SU-DHL-6 (cell line): ENCODE results near the gene MRGPRX3.

Experiments used
- EZH2phosphoT487 ChIP-seq: fragments of 200-600 bp; sonication (generic), shearing (Covaris generic); conservative IDR thresholded peaks from 2 replicates; pipeline ENCODE4 v1.6.1; 2018; ENCODE audit warnings: mild to moderate bottlenecking, antibody characterized with exemption, low read length, moderate library complexity, mixed read lengths
- TF ChIP-seq, protein P1 (sequence below): fragments of 200-600 bp; sonication (generic); IDR thresholded peaks from one replicate; pipeline ENCODE4 v1.5.1; 2017; ENCODE audit warnings: antibody characterized with exemption, mild to moderate bottlenecking, low read length, moderate library complexity; ENCODE audit not compliant: insufficient read depth, poor library complexity, severe bottlenecking

DNA sequence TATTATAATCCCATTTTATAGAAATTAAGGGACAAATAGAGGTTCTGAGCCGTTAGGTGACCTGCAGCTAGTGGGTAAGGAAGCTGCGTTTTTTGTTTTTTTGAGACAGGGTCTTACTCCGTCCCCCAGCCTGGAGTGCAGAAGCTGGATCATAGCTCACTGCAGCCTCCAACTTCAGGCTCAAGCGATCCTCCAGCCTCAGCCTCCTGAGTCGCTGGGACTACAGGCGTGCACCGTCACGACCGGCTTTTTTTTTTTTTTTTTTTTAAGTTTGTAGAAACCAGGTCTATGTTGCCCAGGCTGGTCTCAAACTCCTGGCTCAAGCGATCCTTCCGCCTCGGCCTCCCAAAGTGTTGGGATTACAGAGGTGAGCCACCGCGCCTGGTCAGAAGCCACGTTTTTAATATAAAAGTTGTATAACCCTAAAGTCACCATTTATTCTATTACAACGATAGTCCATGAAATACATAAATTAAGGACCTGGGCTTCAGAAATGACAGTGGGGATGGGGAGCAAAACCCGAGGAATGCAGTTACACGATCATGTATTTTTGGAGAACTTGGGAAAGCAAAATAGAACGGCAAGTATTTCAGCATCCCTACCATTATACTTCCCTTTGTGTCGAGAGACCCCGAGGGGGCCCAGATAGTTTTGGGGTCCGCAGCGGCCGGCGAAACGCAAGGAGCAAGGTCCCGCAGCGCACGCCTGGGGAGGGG lies 27.1 kb upstream of the MRGPRX3 start:
- TF ChIP-seq, protein P1, sequence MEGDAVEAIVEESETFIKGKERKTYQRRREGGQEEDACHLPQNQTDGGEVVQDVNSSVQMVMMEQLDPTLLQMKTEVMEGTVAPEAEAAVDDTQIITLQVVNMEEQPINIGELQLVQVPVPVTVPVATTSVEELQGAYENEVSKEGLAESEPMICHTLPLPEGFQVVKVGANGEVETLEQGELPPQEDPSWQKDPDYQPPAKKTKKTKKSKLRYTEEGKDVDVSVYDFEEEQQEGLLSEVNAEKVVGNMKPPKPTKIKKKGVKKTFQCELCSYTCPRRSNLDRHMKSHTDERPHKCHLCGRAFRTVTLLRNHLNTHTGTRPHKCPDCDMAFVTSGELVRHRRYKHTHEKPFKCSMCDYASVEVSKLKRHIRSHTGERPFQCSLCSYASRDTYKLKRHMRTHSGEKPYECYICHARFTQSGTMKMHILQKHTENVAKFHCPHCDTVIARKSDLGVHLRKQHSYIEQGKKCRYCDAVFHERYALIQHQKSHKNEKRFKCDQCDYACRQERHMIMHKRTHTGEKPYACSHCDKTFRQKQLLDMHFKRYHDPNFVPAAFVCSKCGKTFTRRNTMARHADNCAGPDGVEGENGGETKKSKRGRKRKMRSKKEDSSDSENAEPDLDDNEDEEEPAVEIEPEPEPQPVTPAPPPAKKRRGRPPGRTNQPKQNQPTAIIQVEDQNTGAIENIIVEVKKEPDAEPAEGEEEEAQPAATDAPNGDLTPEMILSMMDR = no peak
- TF ChIP-seq EZH2phosphoT487 = no peak
